ENCODE data around the gene ABCB10. TPM values are rescaled to one million over a fixed set of nuclear protein-coding genes. Genes with fewer than 3 reads are reported as not detected.
"Not testable (repeated sequence)": the region's sequence is repeated elsewhere in the genome, so short reads cannot be mapped to it uniquely, and the experiment has no call there.

ABCB10 gene
- total and polyA plus RNA-seq, 2 experiments from 2014 or later: 13.6 to 17.0 TPM

DNA sequence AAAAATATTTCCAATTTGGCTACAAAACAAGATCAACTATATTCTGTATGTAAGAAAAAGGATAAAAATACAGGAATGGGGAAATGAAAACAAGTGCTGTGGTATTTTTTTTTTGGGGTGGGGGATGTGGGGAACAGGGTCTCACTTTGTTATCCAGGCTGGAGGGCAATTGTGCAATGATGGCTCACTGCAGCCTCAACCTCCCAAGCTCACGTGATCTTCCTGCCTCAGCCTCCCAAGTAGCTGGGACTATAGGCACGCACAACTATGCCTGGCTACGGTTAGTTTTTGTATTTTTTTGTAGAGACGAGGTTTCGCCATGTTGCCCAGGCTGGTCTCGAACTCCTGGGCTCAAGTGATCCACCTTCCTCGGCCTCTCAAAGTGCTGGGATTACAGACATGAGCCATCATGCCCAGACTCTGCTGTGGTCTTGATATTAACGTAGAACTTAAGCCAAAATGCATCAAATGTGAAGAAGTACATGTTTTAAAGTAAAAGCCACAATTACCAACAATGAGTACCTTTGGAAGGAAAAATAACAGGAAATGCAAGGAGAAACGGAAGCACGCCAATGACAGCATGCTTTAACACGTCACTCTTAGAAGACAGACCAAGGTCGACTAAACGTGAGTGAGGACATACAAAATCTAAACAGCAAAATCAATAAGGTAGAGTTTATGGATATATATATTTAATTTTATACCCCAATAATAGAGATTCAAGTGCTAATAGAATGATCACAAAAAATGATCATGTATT, 8.8 kb upstream of the ABCB10 start:
- Histone ChIP-seq H3K27me3 (no peaks in the 10 kb centered on the region), H3K36me3 (no peaks in the 10 kb centered on the region), H3K9me3 (ENCODE audit: low read depth) (no peaks in the 10 kb centered on the region), H3K27ac (no peak overlapping the region), H3K4me3 (no peak overlapping the region), H3K4me1 (ENCODE audit: low read depth) (peaks cover 12% of the 10 kb centered on the region)
- no peak for TF ChIP-seq CTCF (IDR thresholded peaks at IDR 0.05; ENCODE audit: low read depth, low read length)
- DNase-seq (ENCODE audit: low read depth in 1 of 2, low spot score in 1 of 2): no peak

DNA sequence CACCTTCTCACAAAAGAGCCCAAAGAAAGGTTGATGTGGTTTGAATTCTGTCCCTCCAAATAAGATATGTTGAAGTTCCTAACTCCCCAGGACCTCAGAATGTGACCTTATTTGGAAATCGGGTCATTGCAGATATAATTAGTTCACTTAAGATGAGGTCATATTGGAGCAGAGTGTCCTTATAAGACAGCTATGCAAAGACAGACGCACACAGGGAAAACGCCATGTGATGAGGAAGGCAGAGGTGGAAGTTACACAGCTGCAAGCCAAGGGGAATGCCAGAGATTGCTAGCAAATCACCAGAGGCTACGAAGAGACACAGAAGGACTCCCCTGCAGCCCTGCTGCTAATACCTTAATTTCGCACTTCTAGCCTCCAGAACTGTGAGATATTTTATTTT, 5.2 kb upstream of the ABCB10 start:
- Histone ChIP-seq H3K27me3 (no peaks in the 10 kb centered on the region), H3K27ac (peak overlapping the region; percentile 49), H3K4me1 (ENCODE audit: low read depth) (peaks cover 12% of the 10 kb centered on the region), H3K4me3 (no peak overlapping the region), H3K9me3 (ENCODE audit: low read depth) (no peaks in the 10 kb centered on the region), H3K36me3 (no peaks in the 10 kb centered on the region)
- DNase-seq (ENCODE audit: low read depth in 1 of 2, low spot score in 1 of 2): peak; percentile 37 to 39
- TF ChIP-seq CTCF (IDR thresholded peaks at IDR 0.05; ENCODE audit: low read depth, low read length): no peak

DNA sequence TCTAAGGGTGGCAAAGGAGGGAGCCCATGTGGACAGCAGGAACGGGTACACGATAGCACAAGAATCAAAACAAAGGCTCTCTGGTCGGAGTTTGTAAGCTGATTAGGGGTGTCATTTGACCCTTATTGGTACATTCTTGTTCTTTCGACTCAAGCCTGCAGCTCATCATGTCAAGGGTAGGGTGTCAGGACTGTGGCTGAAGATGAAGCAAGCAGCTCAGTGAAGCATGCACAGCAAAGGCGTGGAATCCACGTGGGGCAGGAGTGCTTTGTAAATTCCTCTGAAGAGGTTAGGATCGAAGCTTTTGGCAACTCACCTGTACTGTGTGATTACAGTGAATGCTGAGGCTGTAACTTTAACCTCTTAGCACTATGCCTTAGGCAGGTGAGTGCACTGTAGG, 4.7 kb upstream of the ABCB10 start:
- no peaks in the 10 kb centered on the region for H3K9me3 ChIP-seq (ENCODE audit: low read depth)
- no peaks in the 10 kb centered on the region for H3K27me3 ChIP-seq
- no peaks in the 10 kb centered on the region for H3K36me3 ChIP-seq
- peak in 1 of 2 donors; percentile 58 for DNase-seq (ENCODE audit: low read depth in 1 of 2, low spot score in 1 of 2)
- peak overlapping the region; percentile 49 for H3K27ac ChIP-seq
- no peak for TF ChIP-seq CTCF (IDR thresholded peaks at IDR 0.05; ENCODE audit: low read depth, low read length)
- H3K4me1 ChIP-seq (ENCODE audit: low read depth): peaks cover 12% of the 10 kb centered on the region
- H3K4me3 ChIP-seq: no peak overlapping the region

GRCh38 chr1:229562686-229563085, 4.2 kb upstream of the ABCB10 start:
- H3K27ac ChIP-seq: peak overlapping the region; percentile 49

DNA sequence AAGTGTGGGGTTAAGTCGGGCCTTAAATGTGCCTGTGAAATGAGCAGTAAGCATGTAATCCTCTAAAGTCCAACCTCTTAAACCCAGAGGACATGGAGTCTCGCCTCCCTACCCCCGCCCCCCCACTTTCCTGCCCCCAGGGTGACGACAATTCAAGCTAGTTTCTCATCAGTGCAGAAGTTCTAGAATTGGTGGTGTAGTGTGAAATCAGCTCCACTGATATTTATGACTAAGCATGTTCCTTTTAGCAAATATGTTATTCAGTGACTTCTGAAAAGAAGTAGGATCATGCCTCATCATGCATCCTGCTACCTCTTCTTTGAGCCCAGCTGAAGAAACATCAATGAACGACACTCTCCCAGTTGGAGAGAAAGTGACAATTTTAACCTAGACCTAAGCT, 2.6 kb upstream of the ABCB10 start:
- Histone ChIP-seq H3K9me3 (ENCODE audit: low read depth) (no peaks in the 10 kb centered on the region), H3K4me1 (ENCODE audit: low read depth) (peaks cover 20% of the 10 kb centered on the region), H3K27ac (no peak overlapping the region), H3K27me3 (no peaks in the 10 kb centered on the region), H3K36me3 (no peaks in the 10 kb centered on the region), H3K4me3 (no peak overlapping the region)
- no peak for DNase-seq (ENCODE audit: low read depth in 1 of 2, low spot score in 1 of 2)
- TF ChIP-seq CTCF (IDR thresholded peaks at IDR 0.05; ENCODE audit: low read depth, low read length): no peak

More at GRCh38 chr1:229562686-229563085, 4.2 kb upstream of the ABCB10 start:
- Histone ChIP-seq H3K4me3 (no peak overlapping the region), H3K4me1 (ENCODE audit: low read depth) (peaks cover 12% of the 10 kb centered on the region), H3K27me3 (no peaks in the 10 kb centered on the region), H3K36me3 (no peaks in the 10 kb centered on the region), H3K9me3 (ENCODE audit: low read depth) (no peaks in the 10 kb centered on the region)
- TF ChIP-seq CTCF (IDR thresholded peaks at IDR 0.05; ENCODE audit: low read depth, low read length): no peak
- DNase-seq (ENCODE audit: low read depth in 1 of 2, low spot score in 1 of 2): no peak

GRCh38 chr1:229560124-229560523, 1.6 kb upstream of the ABCB10 start:
- H3K4me3 ChIP-seq; H3K27me3 ChIP-seq; H3K36me3 ChIP-seq; H3K9me3 ChIP-seq (ENCODE audit: low read depth); DNase-seq (ENCODE audit: low read depth in 1 of 2, low spot score in 1 of 2); H3K27ac ChIP-seq: not testable (repeated sequence)
- peaks cover 24% of the 10 kb centered on the region for H3K4me1 ChIP-seq (ENCODE audit: low read depth)

DNA sequence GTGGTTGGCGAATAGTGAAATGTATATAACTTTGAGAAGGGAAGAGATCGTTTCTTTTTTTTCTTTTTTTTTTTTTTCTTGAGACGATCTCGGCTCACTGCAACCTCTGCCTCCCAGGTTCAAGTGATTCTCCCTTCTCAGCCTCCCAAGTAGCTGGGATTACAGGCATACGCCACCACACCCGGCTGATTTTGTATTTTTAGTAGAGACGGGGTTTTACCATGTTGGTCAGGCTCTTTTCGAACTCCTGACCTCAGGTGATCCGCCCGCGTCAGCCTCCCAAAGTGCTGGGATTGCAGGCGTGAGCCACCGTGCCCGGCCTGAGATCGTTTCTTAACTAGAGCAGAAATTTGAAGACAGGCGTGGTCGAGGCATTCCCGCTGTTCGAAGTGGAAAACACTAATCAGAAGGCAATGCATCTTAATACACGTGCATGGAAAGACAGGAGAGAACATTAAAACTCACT, 862 bp upstream of the ABCB10 start:
- H3K27me3 ChIP-seq, H3K27ac ChIP-seq: not testable (repeated sequence)

More for the DNA sequence above, 862 bp upstream of the ABCB10 start:
- H3K9me3 ChIP-seq (ENCODE audit: low read depth); H3K36me3 ChIP-seq; DNase-seq (ENCODE audit: low read depth in 1 of 2, low spot score in 1 of 2): not testable (repeated sequence)
- peak overlapping the region; percentile 23 for H3K4me3 ChIP-seq
- H3K4me1 ChIP-seq (ENCODE audit: low read depth): peaks cover 31% of the 10 kb centered on the region
